Caco-2 (cell line): ENCODE measurements around the gene AFAP1L1. TPM values are rescaled to one million over a fixed set of nuclear protein-coding genes. Genes with fewer than 3 reads are reported as not detected.
A peak's percentile ranks its signal among the peaks of the same experiment; 100 is the strongest.
"Not testable (repeated sequence)": the region's sequence is repeated elsewhere in the genome, so short reads cannot be mapped to it uniquely, and the experiment has no call there.

Source experiments
- BruUV-seq: library from RNA; stranded (reverse); fragments of 400-500 nt; replicated peaks from 2 replicates; lab custom pipeline; 2021; lab: Mats Ljungman, UMichigan
- CTCF ChIA-PET: fragments of 300-600 bp; sonication (Branson Sonifier 250); formaldehyde crosslinking; loops from one replicate; lab custom pipeline; 2022; ENCODE audit warnings: antibody characterized with exemption; lab: Charles Lee
- POLR2A ChIA-PET: fragments of 300-600 bp; sonication (Branson Sonifier 250); formaldehyde crosslinking; loops from one replicate; lab custom pipeline; 2022; ENCODE audit warnings: antibody characterized with exemption; lab: Charles Lee
- DNase-seq, 2 experiments: peaks; one replicate each; pipeline versions ENCODE4 v3.0.0 to v3.0.0-alpha.2; 2020 to 2022
- H3K27me3 ChIP-seq: replicated peaks from 2 replicates; pipeline ENCODE4 v1.6.0; 2011; ENCODE audit warnings: low read length; ENCODE audit not compliant: control insufficient read depth, insufficient read depth
- H3K36me3 ChIP-seq: 2 replicates; pipeline ENCODE4 v1.5.1; 2011; ENCODE audit warnings: low read length; ENCODE audit not compliant: control insufficient read depth, insufficient read depth
- H3K4me1 ChIP-seq: fragments of 250-450 bp; sonication (Bioruptor Pico); 2 replicates; pipeline ENCODE4 v1.5.1; 2020; ENCODE audit warnings: mild to moderate bottlenecking
- H3K4me3 ChIP-seq: 2 replicates; pipeline ENCODE4 v1.5.1; 2011; ENCODE audit warnings: low read depth, mild to moderate bottlenecking, control low read depth, low read length
- H3K9me3 ChIP-seq: fragments of 250-450 bp; sonication (Bioruptor Pico); 2 replicates; pipeline ENCODE4 v1.5.1; 2020; ENCODE audit warnings: mild to moderate bottlenecking, moderate library complexity
- H3K27ac Mint-ChIP-seq: one replicate; pipeline ENCODE4 v1.8.0; 2022; ENCODE audit warnings: mixed read lengths; ENCODE audit not compliant: unreplicated experiment
- H3K27me3 Mint-ChIP-seq: one replicate; pipeline ENCODE4 v1.8.0; 2022; ENCODE audit warnings: mixed read lengths; ENCODE audit not compliant: insufficient read depth, unreplicated experiment
- H3K36me3 Mint-ChIP-seq: one replicate; pipeline ENCODE4 v1.8.0; 2022; ENCODE audit warnings: mild to moderate bottlenecking, mixed read lengths; ENCODE audit not compliant: insufficient read depth, unreplicated experiment
- H3K4me1 Mint-ChIP-seq: one replicate; pipeline ENCODE4 v1.8.0; 2022; ENCODE audit warnings: low read depth, mixed read lengths; ENCODE audit not compliant: unreplicated experiment
- H3K4me3 Mint-ChIP-seq: one replicate; pipeline ENCODE4 v1.8.0; 2022; ENCODE audit warnings: mild to moderate bottlenecking, moderate library complexity, mixed read lengths; ENCODE audit not compliant: unreplicated experiment
- H3K9me3 Mint-ChIP-seq: one replicate; pipeline ENCODE4 v1.8.0; 2022; ENCODE audit warnings: mixed read lengths; ENCODE audit not compliant: unreplicated experiment
- intact Hi-C: fragments of 100-400 bp; cut with micrococcal nuclease; formaldehyde crosslinking; loops from one replicate; pipeline ENCODE4 v1.10.0; 2022; ENCODE audit not compliant: unreplicated experiment
- total RNA-seq: library from RNA; stranded (reverse); gene quantifications from 2 replicates; pipeline ENCODE4 v1.2.3, GENCODE V29; 2022
- TF ChIP-seq, protein P1 (sequence below), 2 experiments: fragments of 200-600 bp in 1 of 2; IDR thresholded peaks; 1 replicate in 1 of 2; 2 replicates in 1 of 2; pipeline versions ENCODE4 v1.5.1 to v1.8.0; 2011 to 2022; ENCODE audit warnings: antibody characterized with exemption in 1 of 2, control low read depth in 1 of 2, inconsistent platforms in 1 of 2, low read depth in 1 of 2, low read length in 1 of 2, mild to moderate bottlenecking in 1 of 2, moderate library complexity in 1 of 2; ENCODE audit not compliant: insufficient read depth in 1 of 2, severe bottlenecking in 1 of 2, unreplicated experiment in 1 of 2

AFAP1L1 gene
- total RNA-seq, 1 experiment from 2014 or later: 0.45 TPM

DNA sequence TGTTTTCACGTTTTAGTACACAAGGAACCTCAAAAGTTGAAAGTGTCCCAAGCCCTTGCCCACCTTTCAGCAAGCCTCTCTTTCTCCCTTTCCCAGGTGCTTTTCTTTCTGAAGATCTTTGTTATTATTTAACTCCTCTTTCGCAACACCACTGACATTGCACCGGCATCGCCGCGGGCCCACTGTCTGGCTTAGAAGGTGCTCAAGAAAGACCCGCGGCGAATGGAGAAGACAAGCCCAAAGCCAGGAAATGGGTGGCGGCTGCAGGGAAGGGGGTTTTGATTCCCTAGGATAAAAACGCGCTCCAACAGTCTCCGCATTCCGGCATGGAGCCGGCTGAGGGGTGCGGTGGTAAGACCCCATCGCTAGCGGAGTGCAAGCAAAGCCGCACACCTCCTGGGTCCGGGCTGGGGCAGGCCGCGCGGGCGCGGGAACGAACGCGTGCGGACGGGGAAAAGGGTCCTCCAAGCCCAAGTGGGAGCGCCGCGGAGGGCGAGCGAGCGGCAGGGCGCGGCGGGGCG is 404 bp upstream of the AFAP1L1 start:
- no peaks in the 10 kb centered on the region for H3K9me3 Mint-ChIP-seq
- peaks cover 7% of the 10 kb centered on the region for H3K4me1 Mint-ChIP-seq
- peak overlapping the region; percentile 74 for H3K4me3 Mint-ChIP-seq
- ChIA-PET POLR2A (no interaction called here), CTCF (no interaction called here)
- Histone ChIP-seq H3K27me3 (no peaks in the 10 kb centered on the region; the same call in 1 of the 2 replicates), H3K4me3 (peak overlapping the region; percentile 52), H3K4me1 (0 out of 2 replicates have a peak, but pooled peaks cover 7% of the 10 kb centered on the region), H3K9me3 (peaks cover 8% of the 10 kb centered on the region), H3K36me3 (no peaks in the 10 kb centered on the region)
- H3K27me3 Mint-ChIP-seq: peaks cover 13% of the 10 kb centered on the region
- intact Hi-C loops: no loop called here
- TF ChIP-seq, protein P1, sequence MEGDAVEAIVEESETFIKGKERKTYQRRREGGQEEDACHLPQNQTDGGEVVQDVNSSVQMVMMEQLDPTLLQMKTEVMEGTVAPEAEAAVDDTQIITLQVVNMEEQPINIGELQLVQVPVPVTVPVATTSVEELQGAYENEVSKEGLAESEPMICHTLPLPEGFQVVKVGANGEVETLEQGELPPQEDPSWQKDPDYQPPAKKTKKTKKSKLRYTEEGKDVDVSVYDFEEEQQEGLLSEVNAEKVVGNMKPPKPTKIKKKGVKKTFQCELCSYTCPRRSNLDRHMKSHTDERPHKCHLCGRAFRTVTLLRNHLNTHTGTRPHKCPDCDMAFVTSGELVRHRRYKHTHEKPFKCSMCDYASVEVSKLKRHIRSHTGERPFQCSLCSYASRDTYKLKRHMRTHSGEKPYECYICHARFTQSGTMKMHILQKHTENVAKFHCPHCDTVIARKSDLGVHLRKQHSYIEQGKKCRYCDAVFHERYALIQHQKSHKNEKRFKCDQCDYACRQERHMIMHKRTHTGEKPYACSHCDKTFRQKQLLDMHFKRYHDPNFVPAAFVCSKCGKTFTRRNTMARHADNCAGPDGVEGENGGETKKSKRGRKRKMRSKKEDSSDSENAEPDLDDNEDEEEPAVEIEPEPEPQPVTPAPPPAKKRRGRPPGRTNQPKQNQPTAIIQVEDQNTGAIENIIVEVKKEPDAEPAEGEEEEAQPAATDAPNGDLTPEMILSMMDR (IDR thresholded peaks at IDR 0.05; ENCODE audit: insufficient read depth in 1 of 2, low read depth in 1 of 2, low read length in 1 of 2, severe bottlenecking in 1 of 2, unreplicated experiment in 1 of 2): no peak
- peak; percentile 46 to 58 for DNase-seq
- no peak overlapping the region for H3K27ac Mint-ChIP-seq
- peaks cover 8% of the 10 kb centered on the region for H3K36me3 Mint-ChIP-seq
- no TSS peak for BruUV-seq

DNA sequence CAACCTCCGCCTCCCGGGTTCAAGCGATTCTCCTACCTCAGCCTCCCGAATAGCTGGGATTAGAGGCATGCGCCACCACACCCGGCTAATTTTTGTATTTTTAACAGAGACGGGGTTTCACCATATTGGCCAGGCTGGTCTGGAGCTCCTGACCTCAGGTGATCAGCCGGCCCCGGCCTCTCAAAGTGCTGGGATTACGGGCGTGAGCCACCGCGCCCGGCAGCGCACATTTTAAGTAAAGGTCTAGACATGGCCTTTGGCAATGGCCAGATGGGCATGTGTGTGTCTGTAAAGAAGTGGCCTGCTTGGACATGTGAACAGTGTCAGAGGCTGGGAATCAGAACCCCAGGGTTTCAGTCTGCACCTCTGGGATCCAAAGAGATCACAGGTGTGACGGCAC is 1.1 kb downstream of the AFAP1L1 start:
- H3K36me3 ChIP-seq, H3K27ac Mint-ChIP-seq, H3K4me1 Mint-ChIP-seq, H3K9me3 Mint-ChIP-seq, H3K27me3 ChIP-seq, DNase-seq, H3K4me1 ChIP-seq, H3K4me3 ChIP-seq, BruUV-seq, POLR2A ChIA-PET, H3K36me3 Mint-ChIP-seq, H3K9me3 ChIP-seq, intact Hi-C loops: not testable (repeated sequence)
- Mint-ChIP-seq H3K4me3 (peak overlapping the region; percentile 74), H3K27me3 (peaks cover 23% of the 10 kb centered on the region)
- CTCF ChIA-PET: interaction anchor here (0.5 kb wide), 1 partner anchor 59 kb away, joined by 3 read pairs; no protein-coding TSS in a partner anchor

DNA sequence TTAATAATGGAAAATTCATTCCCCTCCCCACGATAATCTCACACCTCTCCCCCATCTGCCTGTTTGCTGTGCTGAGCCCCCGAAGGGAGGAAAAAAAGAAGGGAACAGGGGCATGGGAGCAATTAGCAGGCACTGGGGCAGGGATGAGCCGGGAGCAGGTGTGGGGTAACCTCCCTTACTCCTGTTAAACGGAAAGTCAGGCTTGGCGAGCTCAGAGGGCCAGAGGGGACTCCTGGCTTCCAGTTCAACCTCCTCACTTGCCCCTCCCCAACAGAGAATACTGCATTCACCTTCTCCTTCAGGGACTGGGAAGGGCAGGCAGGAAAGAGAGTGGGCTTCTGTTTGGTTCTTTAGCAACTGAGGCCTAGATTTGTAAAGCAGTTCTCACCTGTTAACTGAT is 1.6 kb downstream of the AFAP1L1 start:
- H3K9me3 ChIP-seq: peaks cover 8% of the 10 kb centered on the region
- intact Hi-C loops: no loop called here
- H3K27me3 Mint-ChIP-seq: peaks cover 28% of the 10 kb centered on the region
- peaks cover 8% of the 10 kb centered on the region for H3K36me3 Mint-ChIP-seq
- no peak overlapping the region for H3K4me3 Mint-ChIP-seq
- ChIA-PET CTCF (no interaction called here), POLR2A (no interaction called here)
- no peaks in the 10 kb centered on the region for H3K9me3 Mint-ChIP-seq
- H3K4me3 ChIP-seq: no peak overlapping the region
- TF ChIP-seq, protein P1 (IDR thresholded peaks at IDR 0.05; ENCODE audit: insufficient read depth in 1 of 2, low read depth in 1 of 2, low read length in 1 of 2, severe bottlenecking in 1 of 2, unreplicated experiment in 1 of 2): no peak
- 0 out of 2 replicates have a peak, but pooled peaks cover 7% of the 10 kb centered on the region for H3K4me1 ChIP-seq
- BruUV-seq: no TSS peak
- no peak for DNase-seq
- H3K27me3 ChIP-seq: no peaks in the 10 kb centered on the region; the same call in 1 of the 2 replicates
- no peaks in the 10 kb centered on the region for H3K36me3 ChIP-seq
- H3K4me1 Mint-ChIP-seq: peaks cover 7% of the 10 kb centered on the region
- H3K27ac Mint-ChIP-seq: no peak overlapping the region
